ENCODE data around the gene ATP1B2. TPM values are rescaled to one million over a fixed set of nuclear protein-coding genes. Genes with fewer than 3 reads are reported as not detected.

Gene ATP1B2
- total RNA-seq, 1 experiment from 2014 or later: not detected

- peaks cover 16% of the 10 kb centered on the region for H3K4me1 Mint-ChIP-seq (ENCODE audit: low read depth, unreplicated experiment)
- no peak overlapping the region for H3K4me3 Mint-ChIP-seq (ENCODE audit: low read depth, unreplicated experiment)
- no peaks in the 10 kb centered on the region for H3K9me3 Mint-ChIP-seq (ENCODE audit: low read depth, unreplicated experiment)
- intact Hi-C loops (cut with micrococcal nuclease; ENCODE audit: unreplicated experiment): no loop called here
- no peaks in the 10 kb centered on the region for H3K36me3 Mint-ChIP-seq (ENCODE audit: insufficient read depth, unreplicated experiment)
- no TSS peak for BruUV-seq (replicated peaks)
- DNase-seq: no peak
- CTCF ChIA-PET: interaction anchor here (0.7 kb wide), 1 partner anchor 32 kb away, joined by 3 read pairs; no protein-coding TSS in a partner anchor
- H3K27me3 Mint-ChIP-seq (ENCODE audit: unreplicated experiment): peaks cover 47% of the 10 kb centered on the region
- no peak for TF ChIP-seq CTCF (IDR thresholded peaks at IDR 0.05; ENCODE audit: unreplicated experiment)
- no peak overlapping the region for H3K27ac Mint-ChIP-seq (ENCODE audit: unreplicated experiment)
Measured at GRCh38 chr17:7647018-7647417, 3.7 kb upstream of the ATP1B2 start.

GRCh38 chr17:7651097-7651664 lies 455 bp downstream of the ATP1B2 start:
- CTCF ChIA-PET: interaction anchor here (0.6 to 0.9 kb wide), 4 partner anchors 13 to 120 kb away, joined by 3 to 6 read pairs (median 4); partner anchors contain the start of gene FXR2
- intact Hi-C loops (cut with micrococcal nuclease; ENCODE audit: unreplicated experiment): no loop called here
- H3K27me3 Mint-ChIP-seq (ENCODE audit: unreplicated experiment): peaks cover 86% of the 10 kb centered on the region
- no TSS peak for BruUV-seq (replicated peaks)
- no peaks in the 10 kb centered on the region for H3K9me3 Mint-ChIP-seq (ENCODE audit: low read depth, unreplicated experiment)
- H3K36me3 Mint-ChIP-seq (ENCODE audit: insufficient read depth, unreplicated experiment): no peaks in the 10 kb centered on the region
- TF ChIP-seq CTCF (IDR thresholded peaks at IDR 0.05; ENCODE audit: unreplicated experiment): no peak
- no peak for DNase-seq
- peaks cover 16% of the 10 kb centered on the region for H3K4me1 Mint-ChIP-seq (ENCODE audit: low read depth, unreplicated experiment)
- H3K4me3 Mint-ChIP-seq (ENCODE audit: low read depth, unreplicated experiment): peak overlapping the region; percentile 68
- no peak overlapping the region for H3K27ac Mint-ChIP-seq (ENCODE audit: unreplicated experiment)

- Mint-ChIP-seq H3K9me3 (ENCODE audit: low read depth, unreplicated experiment) (no peaks in the 10 kb centered on the region), H3K27me3 (ENCODE audit: unreplicated experiment) (peaks cover 86% of the 10 kb centered on the region), H3K36me3 (ENCODE audit: insufficient read depth, unreplicated experiment) (no peaks in the 10 kb centered on the region), H3K4me1 (ENCODE audit: low read depth, unreplicated experiment) (peaks cover 16% of the 10 kb centered on the region), H3K27ac (ENCODE audit: unreplicated experiment) (no peak overlapping the region), H3K4me3 (ENCODE audit: low read depth, unreplicated experiment) (no peak overlapping the region)
- no peak for TF ChIP-seq CTCF (IDR thresholded peaks at IDR 0.05; ENCODE audit: unreplicated experiment)
- intact Hi-C loops (cut with micrococcal nuclease; ENCODE audit: unreplicated experiment): no loop called here
- DNase-seq: no peak
- CTCF ChIA-PET: interaction anchor here (0.7 kb wide), 1 partner anchor 119 kb away, joined by 3 read pairs; no protein-coding TSS in a partner anchor
- BruUV-seq (replicated peaks): no TSS peak
Measured at GRCh38 chr17:7651665-7652387, 1.1 kb downstream of the ATP1B2 start.

- Mint-ChIP-seq H3K4me3 (ENCODE audit: low read depth, unreplicated experiment) (no peak overlapping the region), H3K4me1 (ENCODE audit: low read depth, unreplicated experiment) (peaks cover 16% of the 10 kb centered on the region), H3K36me3 (ENCODE audit: insufficient read depth, unreplicated experiment) (no peaks in the 10 kb centered on the region), H3K27ac (ENCODE audit: unreplicated experiment) (no peak overlapping the region), H3K27me3 (ENCODE audit: unreplicated experiment) (peaks cover 95% of the 10 kb centered on the region), H3K9me3 (ENCODE audit: low read depth, unreplicated experiment) (no peaks in the 10 kb centered on the region)
- no peak for TF ChIP-seq CTCF (IDR thresholded peaks at IDR 0.05; ENCODE audit: unreplicated experiment)
- intact Hi-C loops (cut with micrococcal nuclease; ENCODE audit: unreplicated experiment): no loop called here
- no TSS peak for BruUV-seq (replicated peaks)
- CTCF ChIA-PET: no interaction called here
- DNase-seq: no peak
Measured at GRCh38 chr17:7652388-7653356, 1.9 kb downstream of the ATP1B2 start.
